OCI-LY7 (cell line): ENCODE data around the gene STPG1.

ENCODE experiments used
- CTCF ChIP-seq: fragments of 200-600 bp; sonication (generic); conservative IDR thresholded peaks from 2 replicates; pipeline ENCODE4 v1.5.1; 2014; ENCODE audit warnings: mild to moderate bottlenecking, antibody characterized with exemption, low read length, moderate library complexity, mixed read lengths
- EZH2phosphoT487 ChIP-seq: fragments of 200-600 bp; sonication (generic); IDR thresholded peaks from 2 replicates; pipeline ENCODE4 v1.6.1; 2018; ENCODE audit warnings: low read depth, borderline replicate concordance, mild to moderate bottlenecking, mixed run types, antibody characterized with exemption, low read length, moderate library complexity, mixed read lengths

GRCh38 chr1:24351247-24351646 lies 62.3 kb downstream of the STPG1 start:
- TF ChIP-seq CTCF = no peak
- TF ChIP-seq EZH2phosphoT487 = no peak
